Esophagus muscularis mucosa (tissue), 4 donors: ENCODE results near the gene DGKZ. TPM values are rescaled to one million over a fixed set of nuclear protein-coding genes. Genes with fewer than 3 reads are reported as not detected.

Experiments used
- DNase-seq: peaks from one replicate; pipeline ENCODE4 v3.0.0-alpha.2; 2017; ENCODE audit errors: extremely low spot score
- H3K27ac ChIP-seq, 4 donors: fragments of 200-600 bp; sonication (generic); replicated peaks in 1 of 4; 1 replicate in 3 of 4; 2 replicates in 1 of 4; pipeline ENCODE4 v1.5.1; 2016 to 2019; ENCODE audit warnings: mild to moderate bottlenecking in 1 of 4
- H3K27me3 ChIP-seq, 4 donors: fragments of 200-600 bp; sonication (generic); one replicate each; pipeline versions ENCODE4 v1.5.1 to v1.6.0; 2016 to 2019
- H3K36me3 ChIP-seq, 4 donors: fragments of 200-600 bp; sonication (generic); one replicate each; pipeline ENCODE4 v1.5.1; 2016 to 2019
- H3K4me1 ChIP-seq, 4 donors: fragments of 200-600 bp; sonication (generic); one replicate each; pipeline ENCODE4 v1.5.1; 2016 to 2019
- H3K4me3 ChIP-seq, 4 donors: fragments of 200-600 bp; sonication (generic); 1 replicate in 2 of 4; 2 replicates in 2 of 4; pipeline ENCODE4 v1.5.1; 2016 to 2019; ENCODE audit warnings: mild to moderate bottlenecking in 4 of 4, moderate library complexity in 1 of 4
- H3K9me3 ChIP-seq, 4 donors: fragments of 200-600 bp; sonication (generic); 1 replicate in 3 of 4; 2 replicates in 1 of 4; pipeline ENCODE4 v1.5.1; 2016 to 2019
- EP300 ChIP-seq: sonication (generic); formaldehyde crosslinking; IDR thresholded peaks from one replicate; pipeline ENCODE4 v1.6.1; 2017; ENCODE audit warnings: antibody characterized with exemption
- POLR2A ChIP-seq: fragments of 450-650 bp; IDR thresholded peaks from one replicate; pipeline ENCODE4 v1.6.1; 2017; ENCODE audit warnings: antibody characterized with exemption, moderate library complexity, mild to moderate bottlenecking, low read depth
- POLR2AphosphoS5 ChIP-seq, 2 donors: sonication (generic); formaldehyde crosslinking; IDR thresholded peaks; one replicate each; pipeline ENCODE4 v1.6.1; 2017; ENCODE audit warnings: antibody characterized with exemption in 2 of 2
- WGBS: methylation state at CpG from one replicate; pipeline ENCODE4 v1.1.5; 2018; 5-methylcytosine and 5-hydroxymethylcytosine counted together
- intact Hi-C: fragments of 100-400 bp; cut with DNase I; formaldehyde crosslinking; loops from one replicate; pipeline ENCODE4 v1.15.1; 2023
- small RNA-seq, 3 donors: library from RNA; depleted of rRNA; stranded (forward); fragments of <200 nt; gene quantifications; one replicate each; pipeline ENCODE3, GENCODE V24; 2016
- total RNA-seq, 4 donors: library from RNA; depleted of rRNA; stranded (reverse); fragments of >200 nt; gene quantifications; one replicate each; pipeline versions ENCODE4 v1.1.0 to v1.2.1, GENCODE V29; 2016
- TF ChIP-seq, protein P1 (sequence below), 3 experiments: fragments of 200-600 bp in 2 of 3; fragments of 450-650 bp in 1 of 3; sonication (generic) in 2 of 3; IDR thresholded peaks; one replicate each; pipeline ENCODE4 v1.5.1; 2017 to 2019; ENCODE audit warnings: antibody characterized with exemption in 3 of 3, mild to moderate bottlenecking in 2 of 3, moderate library complexity in 1 of 3

Gene DGKZ
- total RNA-seq, 4 donors from 2014 or later, result 39.4 to 85.8 (median 55.4) TPM

DNA sequence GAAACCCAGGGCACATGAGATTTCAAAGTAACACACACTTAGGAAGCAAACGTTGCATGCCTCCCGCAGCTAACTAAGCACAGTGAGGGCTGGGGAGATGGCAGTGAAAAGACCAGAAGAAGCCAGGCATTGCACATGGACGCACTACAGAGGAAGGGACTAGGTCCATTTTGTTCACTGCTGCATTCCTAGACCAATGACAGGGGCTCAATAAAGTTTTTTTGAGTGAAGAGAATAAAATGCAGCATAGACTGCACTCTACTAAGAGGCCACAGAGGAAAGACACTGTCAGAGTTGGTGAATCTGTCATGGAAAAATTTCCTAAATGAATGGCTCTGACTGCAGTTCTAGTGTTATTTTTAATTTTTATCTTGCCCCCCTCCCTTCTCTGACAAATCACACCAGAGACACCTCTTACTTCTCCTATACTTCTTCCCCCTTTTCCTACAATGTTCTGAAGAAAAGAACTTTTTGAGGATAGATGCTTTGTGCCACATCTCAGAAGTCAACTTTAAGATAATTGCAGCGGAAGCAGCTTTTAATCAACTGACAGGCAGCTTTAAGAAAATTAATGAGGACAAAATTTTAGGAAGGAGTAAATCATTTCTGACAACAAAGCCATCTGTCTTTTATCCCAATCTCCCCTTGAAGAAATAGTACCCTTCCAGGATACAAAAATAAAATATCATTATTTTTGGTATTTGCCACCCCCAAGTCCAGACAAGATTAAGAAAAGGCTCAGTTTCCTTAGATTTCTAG, 79.1 kb downstream of the DGKZ start:
- no peaks in the 10 kb centered on the region for H3K27me3 ChIP-seq

DNA sequence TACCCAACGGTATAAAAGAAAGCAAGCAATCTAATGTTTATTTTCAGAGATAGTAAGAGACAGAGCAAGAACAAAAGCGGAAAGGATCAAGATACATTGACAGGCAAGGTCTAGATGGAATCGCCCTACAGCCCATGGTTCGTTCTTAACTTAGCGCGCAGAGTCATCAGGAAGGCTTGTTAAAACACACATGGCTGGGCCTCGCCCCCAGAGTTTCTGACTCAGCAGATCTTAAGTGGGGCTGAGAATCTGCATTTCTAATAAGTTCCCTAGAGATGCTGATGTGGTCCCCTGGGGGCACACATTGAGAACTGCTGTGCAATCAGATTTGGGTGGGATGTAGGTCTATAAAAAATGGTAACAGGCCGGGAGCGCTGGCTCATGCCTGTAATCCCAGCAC, 80.1 kb downstream of the DGKZ start:
- intact Hi-C loops, result no loop called here
- Histone ChIP-seq H3K4me1 (no peaks in the 10 kb centered on the region), H3K27me3 (no peaks in the 10 kb centered on the region), H3K4me3 (no peak overlapping the region), H3K36me3 (peaks cover 0 to 66% (median 47%) of the 10 kb centered on the region in 4 donors), H3K9me3 (no peaks in the 10 kb centered on the region), H3K27ac (no peak overlapping the region)
- no peak for DNase-seq
- no peak for TF ChIP-seq POLR2AphosphoS5 (IDR thresholded peaks at IDR 0.05)
- WGBS, result 89% methylated on average over 9 of the region's 9 CpGs

More for the DNA sequence above, 79.1 kb downstream of the DGKZ start:
- Histone ChIP-seq H3K4me3 (no peak overlapping the region), H3K27ac (no peak overlapping the region), H3K4me1 (no peaks in the 10 kb centered on the region), H3K36me3 (peaks cover 5 to 66% (median 47%) of the 10 kb centered on the region in 4 donors), H3K9me3 (no peaks in the 10 kb centered on the region)
- TF ChIP-seq POLR2AphosphoS5 (IDR thresholded peaks at IDR 0.05), result no peak
- TF ChIP-seq, protein P1, sequence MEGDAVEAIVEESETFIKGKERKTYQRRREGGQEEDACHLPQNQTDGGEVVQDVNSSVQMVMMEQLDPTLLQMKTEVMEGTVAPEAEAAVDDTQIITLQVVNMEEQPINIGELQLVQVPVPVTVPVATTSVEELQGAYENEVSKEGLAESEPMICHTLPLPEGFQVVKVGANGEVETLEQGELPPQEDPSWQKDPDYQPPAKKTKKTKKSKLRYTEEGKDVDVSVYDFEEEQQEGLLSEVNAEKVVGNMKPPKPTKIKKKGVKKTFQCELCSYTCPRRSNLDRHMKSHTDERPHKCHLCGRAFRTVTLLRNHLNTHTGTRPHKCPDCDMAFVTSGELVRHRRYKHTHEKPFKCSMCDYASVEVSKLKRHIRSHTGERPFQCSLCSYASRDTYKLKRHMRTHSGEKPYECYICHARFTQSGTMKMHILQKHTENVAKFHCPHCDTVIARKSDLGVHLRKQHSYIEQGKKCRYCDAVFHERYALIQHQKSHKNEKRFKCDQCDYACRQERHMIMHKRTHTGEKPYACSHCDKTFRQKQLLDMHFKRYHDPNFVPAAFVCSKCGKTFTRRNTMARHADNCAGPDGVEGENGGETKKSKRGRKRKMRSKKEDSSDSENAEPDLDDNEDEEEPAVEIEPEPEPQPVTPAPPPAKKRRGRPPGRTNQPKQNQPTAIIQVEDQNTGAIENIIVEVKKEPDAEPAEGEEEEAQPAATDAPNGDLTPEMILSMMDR (IDR thresholded peaks at IDR 0.05), result no peak
- no peak for TF ChIP-seq EP300
- intact Hi-C loops, result no loop called here
- 84% methylated on average over 4 of the region's 4 CpGs for WGBS
- DNase-seq, result no peak

DNA sequence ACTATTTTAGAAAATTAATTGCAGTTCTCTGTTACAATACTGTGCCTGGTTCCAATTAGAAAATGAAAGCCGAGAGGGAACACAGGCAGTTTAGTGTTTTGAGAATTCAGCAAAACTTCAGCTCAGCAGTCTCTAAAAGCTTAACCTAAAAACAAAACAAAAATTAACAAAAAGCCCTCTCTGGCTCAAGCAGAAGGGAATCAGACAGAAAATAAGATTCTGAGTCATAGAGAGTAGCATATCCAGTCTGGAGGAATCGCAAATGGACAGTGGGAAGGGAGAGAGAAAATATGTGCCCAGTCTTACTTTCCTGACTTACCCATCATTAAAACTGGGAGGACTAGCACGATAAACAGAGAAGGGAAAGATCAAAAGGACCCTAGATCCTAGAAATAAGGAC, 82.5 kb downstream of the DGKZ start:
- Histone ChIP-seq H3K4me1 (no peaks in the 10 kb centered on the region), H3K27ac (no peak overlapping the region), H3K9me3 (no peaks in the 10 kb centered on the region), H3K4me3 (no peak overlapping the region), H3K36me3 (peaks cover 13 to 84% (median 60%) of the 10 kb centered on the region in 4 donors), H3K27me3 (no peaks in the 10 kb centered on the region)
- WGBS, result 77% methylated on average over 3 of the region's 3 CpGs
- DNase-seq, result no peak
- TF ChIP-seq POLR2A, result no peak
- no peak for TF ChIP-seq POLR2AphosphoS5 (IDR thresholded peaks at IDR 0.05)
- TF ChIP-seq EP300, result no peak
- TF ChIP-seq, protein P1 (IDR thresholded peaks at IDR 0.05), result no peak
- intact Hi-C loops, result no loop called here

Small RNA genes lying within 50 kb of the gene (small RNA-seq; reads per million reads assigned to genes)
- 0 to 0.19 (median 0.08) reads per million in 3 donors for gene MIR4688

Other genes with a start within 250 kb of the DGKZ start
- 10 to 100 TPM; 31.8 to 47.8 (median 36.1) TPM for gene PHF21A, start 226.0 kb upstream of the DGKZ start, total RNA-seq
- 1 to 10 TPM; 1.3 to 8.7 (median 3.7) TPM for gene CREB3L1, start 69.8 kb upstream of the DGKZ start, total RNA-seq
- gene MDK, start 34.2 kb downstream of the DGKZ start, total RNA-seq, result 10 to 100 TPM in 3 of 4 donors, 1 to 10 TPM in 1; 1.2 to 12.8 (median 11.8) TPM
- gene CHRM4, start 44.3 kb downstream of the DGKZ start, total RNA-seq, result 1 to 10 TPM in 2 of 4 donors, under 1 TPM in 2; 0.34 to 1.5 (median 1.0) TPM
- 10 to 100 TPM; 20.0 to 28.9 (median 26.0) TPM for gene AMBRA1, start 246.6 kb downstream of the DGKZ start, total RNA-seq